GM06990 (cell line): ENCODE measurements around the gene GRID2.

Experiments
- DNase-seq: peaks from one replicate; pipeline ENCODE4 v3.0.0-alpha.2; 2011; ENCODE audit not compliant: insufficient read length; ENCODE audit errors: extremely low read depth
- H3K27me3 ChIP-seq: replicated peaks from 2 replicates; pipeline ENCODE4 v1.6.0; 2011; ENCODE audit warnings: low read length; ENCODE audit not compliant: control insufficient read depth, insufficient read depth
- H3K36me3 ChIP-seq: 2 replicates; pipeline ENCODE4 v1.5.1; 2011; ENCODE audit warnings: low read length; ENCODE audit not compliant: control insufficient read depth, insufficient read depth
- H3K4me3 ChIP-seq: replicated peaks from 2 replicates; pipeline ENCODE4 v1.5.1; 2011; ENCODE audit warnings: low read depth, mild to moderate bottlenecking, control low read depth, low read length
- TF ChIP-seq, protein P1 (sequence below): IDR thresholded peaks from 2 replicates; pipeline ENCODE4 v1.5.1; 2011; ENCODE audit warnings: low read length, control low read depth, mild to moderate bottlenecking, inconsistent platforms; ENCODE audit not compliant: insufficient read depth, poor library complexity, severe bottlenecking

GRID2 gene

DNA sequence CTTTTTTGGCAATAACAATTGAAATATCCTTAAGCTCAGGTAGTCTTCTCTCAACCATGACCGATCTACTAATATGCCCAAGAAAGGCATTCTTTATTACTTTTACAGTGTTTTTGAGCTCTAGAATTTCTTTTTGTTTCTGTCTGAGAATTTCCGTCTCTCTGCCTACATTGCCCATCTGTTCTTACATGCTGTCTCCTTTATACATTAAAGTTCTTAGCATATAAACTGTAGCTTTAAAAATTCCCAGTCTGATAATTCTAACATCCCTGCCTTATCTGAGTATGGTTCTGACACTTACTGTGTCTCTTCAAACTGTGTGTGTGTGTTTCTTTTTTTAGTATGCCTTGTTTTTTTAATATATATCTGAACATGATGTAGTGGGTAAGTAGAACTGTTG is 658.1 kb downstream of the GRID2 start:
- Histone ChIP-seq H3K36me3 (no peaks in the 10 kb centered on the region), H3K4me3 (no peak overlapping the region), H3K27me3 (no peaks in the 10 kb centered on the region)
- no peak for DNase-seq
- TF ChIP-seq, protein P1, sequence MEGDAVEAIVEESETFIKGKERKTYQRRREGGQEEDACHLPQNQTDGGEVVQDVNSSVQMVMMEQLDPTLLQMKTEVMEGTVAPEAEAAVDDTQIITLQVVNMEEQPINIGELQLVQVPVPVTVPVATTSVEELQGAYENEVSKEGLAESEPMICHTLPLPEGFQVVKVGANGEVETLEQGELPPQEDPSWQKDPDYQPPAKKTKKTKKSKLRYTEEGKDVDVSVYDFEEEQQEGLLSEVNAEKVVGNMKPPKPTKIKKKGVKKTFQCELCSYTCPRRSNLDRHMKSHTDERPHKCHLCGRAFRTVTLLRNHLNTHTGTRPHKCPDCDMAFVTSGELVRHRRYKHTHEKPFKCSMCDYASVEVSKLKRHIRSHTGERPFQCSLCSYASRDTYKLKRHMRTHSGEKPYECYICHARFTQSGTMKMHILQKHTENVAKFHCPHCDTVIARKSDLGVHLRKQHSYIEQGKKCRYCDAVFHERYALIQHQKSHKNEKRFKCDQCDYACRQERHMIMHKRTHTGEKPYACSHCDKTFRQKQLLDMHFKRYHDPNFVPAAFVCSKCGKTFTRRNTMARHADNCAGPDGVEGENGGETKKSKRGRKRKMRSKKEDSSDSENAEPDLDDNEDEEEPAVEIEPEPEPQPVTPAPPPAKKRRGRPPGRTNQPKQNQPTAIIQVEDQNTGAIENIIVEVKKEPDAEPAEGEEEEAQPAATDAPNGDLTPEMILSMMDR, result no peak

DNA sequence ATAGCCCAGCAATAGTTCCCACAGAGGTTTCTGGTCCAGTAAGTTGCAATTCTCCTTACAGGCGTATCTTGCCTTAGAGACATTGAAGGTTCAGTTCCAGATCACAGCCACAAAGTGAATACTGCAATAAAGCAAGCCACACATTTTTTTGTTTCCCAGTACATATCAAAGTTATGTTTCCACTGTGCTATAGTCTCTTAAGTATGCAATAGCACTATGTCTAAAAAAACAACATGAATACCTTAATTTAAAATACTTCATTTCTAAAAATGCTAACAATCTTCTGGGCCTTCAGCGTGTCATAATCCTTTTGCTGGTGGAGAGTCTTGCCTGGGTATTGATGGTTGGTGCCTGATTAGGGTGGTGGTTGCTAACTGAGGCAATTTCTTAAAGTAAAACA is 659.1 kb downstream of the GRID2 start:
- TF ChIP-seq, protein P1, result no peak
- Histone ChIP-seq H3K27me3 (no peaks in the 10 kb centered on the region), H3K36me3 (no peaks in the 10 kb centered on the region), H3K4me3 (no peak overlapping the region)
- no peak for DNase-seq

DNA sequence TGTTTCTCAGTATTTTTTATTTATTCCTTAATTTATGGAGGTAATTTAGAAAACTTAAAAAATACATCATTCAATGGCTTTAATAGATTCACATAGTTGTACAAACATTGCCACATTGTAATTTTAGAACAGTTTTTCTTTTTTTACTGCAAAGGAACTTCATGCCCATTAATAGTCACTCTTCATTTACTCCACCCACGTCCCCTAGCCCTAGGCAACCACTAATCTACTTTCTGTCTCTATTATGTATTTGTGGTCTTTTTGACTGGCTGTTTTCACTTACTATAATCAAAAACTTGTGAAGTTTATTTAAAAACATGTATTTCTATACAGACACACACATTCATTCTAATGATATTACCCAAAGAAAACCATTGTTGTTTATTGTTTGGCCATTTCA is 664.8 kb downstream of the GRID2 start:
- H3K27me3 ChIP-seq, result no peaks in the 10 kb centered on the region
- H3K4me3 ChIP-seq, result no peak overlapping the region
- H3K36me3 ChIP-seq, result no peaks in the 10 kb centered on the region
- TF ChIP-seq, protein P1, result no peak
- no peak for DNase-seq

DNA sequence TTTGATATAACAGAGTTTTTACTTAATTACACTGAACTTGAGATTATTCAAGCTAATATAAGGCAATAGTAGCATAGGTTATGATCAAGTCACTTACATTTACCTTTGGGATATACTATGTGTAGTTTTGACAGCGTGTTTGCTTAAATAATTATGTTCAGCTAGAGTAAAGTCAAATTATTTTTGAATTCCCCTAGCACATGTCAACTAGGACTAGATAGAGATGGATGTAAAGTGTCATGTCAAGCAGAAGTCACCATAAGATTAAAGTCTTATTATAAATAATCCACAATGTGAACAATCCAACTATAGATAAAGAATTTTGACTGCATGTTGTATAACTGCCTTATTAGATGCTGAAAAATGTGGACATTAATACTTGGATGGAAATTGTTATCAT is 665.2 kb downstream of the GRID2 start:
- no peak for DNase-seq
- TF ChIP-seq, protein P1, result no peak

DNA sequence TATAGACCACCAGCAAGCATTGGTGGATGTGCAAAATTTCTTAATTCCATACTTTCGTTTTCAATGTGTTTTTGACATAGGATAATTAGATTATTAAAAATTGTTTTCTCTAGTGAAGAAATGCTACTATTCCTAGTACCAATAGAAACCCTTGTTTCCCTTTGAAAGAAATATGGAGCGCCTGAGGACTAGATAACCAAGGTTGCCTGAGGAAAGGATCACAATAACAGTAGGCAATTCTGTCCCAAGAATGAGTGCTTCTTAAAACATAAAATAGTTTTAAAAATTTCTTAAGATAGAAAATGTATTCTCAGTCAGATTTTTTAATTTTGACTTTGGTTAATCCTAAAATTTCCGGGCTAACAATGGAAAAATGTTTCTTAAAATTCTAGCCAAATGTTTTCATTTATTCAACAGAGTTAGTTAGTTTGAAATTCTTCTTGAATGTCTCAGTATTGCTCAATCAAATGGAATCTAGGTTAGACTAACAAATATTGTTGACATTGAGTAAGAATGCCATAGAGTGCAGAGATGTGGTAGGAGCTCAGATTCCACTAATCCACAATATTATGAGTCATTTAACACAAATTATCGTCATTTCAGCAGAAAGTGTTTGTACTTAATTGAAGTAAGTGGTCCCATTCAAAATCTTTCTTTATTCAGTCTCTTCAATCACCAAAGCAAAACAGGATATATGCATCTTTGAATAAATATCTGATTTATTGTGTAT is 666.0 kb downstream of the GRID2 start:
- no peaks in the 10 kb centered on the region for H3K36me3 ChIP-seq
- TF ChIP-seq, protein P1, result no peak
- no peak for DNase-seq
- H3K27me3 ChIP-seq, result no peaks in the 10 kb centered on the region
- H3K4me3 ChIP-seq, result no peak overlapping the region

More for the DNA sequence above, 665.2 kb downstream of the GRID2 start:
- Histone ChIP-seq H3K36me3 (no peaks in the 10 kb centered on the region), H3K27me3 (no peaks in the 10 kb centered on the region), H3K4me3 (no peak overlapping the region)

DNA sequence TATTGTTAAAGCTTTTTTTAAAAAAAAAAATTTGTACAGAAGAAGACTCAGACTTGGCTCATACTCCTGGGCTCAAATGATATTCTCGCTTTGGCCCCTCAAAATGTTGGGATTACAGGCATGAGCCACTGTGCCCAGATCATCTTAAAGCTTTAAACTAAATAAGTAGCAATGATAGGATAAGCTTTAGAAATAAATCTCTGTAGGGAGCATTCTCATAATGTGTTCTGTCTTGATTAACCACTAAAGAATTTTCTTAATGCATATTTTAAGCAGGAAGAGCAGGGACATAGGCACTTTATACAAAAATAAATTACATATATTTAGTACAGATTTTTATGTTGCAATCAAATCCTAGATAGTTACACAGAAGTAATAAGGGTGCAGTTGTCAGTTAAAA is 667.2 kb downstream of the GRID2 start:
- Histone ChIP-seq H3K4me3 (no peak overlapping the region), H3K27me3 (no peaks in the 10 kb centered on the region), H3K36me3 (no peaks in the 10 kb centered on the region)
- TF ChIP-seq, protein P1, result no peak
- DNase-seq, result no peak
